ENCODE results near the gene MERTK. TPM values are rescaled to one million over a fixed set of nuclear protein-coding genes. Genes with fewer than 3 reads are reported as not detected.

The MERTK gene
- total and polyA plus RNA-seq, 2 of the 8 experiments (the other 6 are each of a cell fraction or from before 2014, with no cell fraction given): 6.5 to 7.0 TPM

DNA sequence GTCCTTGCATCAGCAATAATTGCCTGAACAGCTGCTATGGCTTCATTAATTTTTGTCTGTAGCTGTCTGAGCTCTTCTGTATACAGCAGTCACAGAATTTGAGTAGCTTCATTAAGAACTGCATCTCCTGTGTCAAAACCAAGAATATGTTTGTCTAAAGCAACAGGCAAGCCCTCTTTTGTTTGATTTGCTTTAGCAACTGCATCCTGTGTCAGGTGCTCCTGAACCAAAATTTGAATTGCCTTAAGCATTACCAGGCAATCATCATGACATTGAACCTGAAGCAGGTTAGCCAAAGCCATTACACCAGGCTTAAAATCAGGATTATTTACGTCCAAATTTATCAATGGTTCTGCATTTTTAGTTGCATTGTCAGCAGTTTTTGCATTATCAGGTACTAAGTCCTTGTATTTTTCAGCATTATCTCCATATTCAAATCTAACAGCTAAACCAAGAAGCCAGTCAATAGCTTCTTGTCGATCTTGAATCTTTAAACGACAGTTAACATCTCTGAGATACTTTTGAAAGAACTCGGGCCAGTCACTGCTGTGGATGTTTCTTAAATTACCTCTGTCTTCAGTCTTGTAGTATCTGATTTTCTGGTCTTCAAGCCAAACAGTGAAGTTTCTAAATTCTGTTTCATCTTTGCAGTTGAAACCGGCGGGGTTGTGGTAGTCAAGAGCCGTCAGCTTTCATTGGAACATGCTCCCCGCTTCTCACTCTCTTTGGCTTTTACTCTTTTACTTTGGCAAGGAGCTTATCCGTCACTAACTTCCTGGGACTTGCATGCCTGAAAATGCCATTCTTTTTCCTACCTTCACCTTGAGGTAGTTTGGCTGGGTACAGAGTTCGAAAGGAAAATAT, 42.2 kb downstream of the MERTK start:
- H3K27ac ChIP-seq (ENCODE audit: low read depth, low read length): no peak overlapping the region
- no peaks in the 10 kb centered on the region for H3K79me1 ChIP-seq (ENCODE audit: low read depth, low read length)
- H3K4me1 ChIP-seq (replicated peaks in 1 of 4; ENCODE audit: control insufficient read depth in 3 of 4, insufficient read depth in 4 of 4, low read length in 3 of 4): no peaks in the 10 kb centered on the region
- no peaks in the 10 kb centered on the region for H3K9me3 ChIP-seq (ENCODE audit: insufficient read depth in 2 of 2, low read depth in 1 of 2, low read length in 1 of 2)
- 91% methylated on average over 10 of the region's 10 CpGs; no CpG with 5 or more reads in 1 of the 2 experiments for WGBS, 2 experiments (ENCODE audit: extremely low coverage in 1 of 2, insufficient coverage in 1 of 2, insufficient read length in 1 of 2, insufficient replicate concordance in 2 of 2, low coverage in 1 of 2, low lambda C conversion rate in 2 of 2, missing lambda C conversion rate in 1 of 2)
- H3K36me3 ChIP-seq (ENCODE audit: control insufficient read depth in 2 of 4, insufficient read depth in 4 of 4, low read length in 3 of 4): no peaks in the 10 kb centered on the region
- no peak overlapping the region for H2AK5ac ChIP-seq (ENCODE audit: low read depth, low read length)
- no peak overlapping the region for H3K4ac ChIP-seq (replicated peaks; ENCODE audit: insufficient read length, low read depth, low read length)
- H3K79me2 ChIP-seq (ENCODE audit: control insufficient read depth in 1 of 2, insufficient read depth in 2 of 2, low read length in 2 of 2): no peaks in the 10 kb centered on the region
- H3K14ac ChIP-seq (ENCODE audit: insufficient read length): no peak overlapping the region
- no peaks in the 10 kb centered on the region for H4K20me1 ChIP-seq (replicated peaks in 1 of 2; ENCODE audit: control insufficient read depth in 1 of 2, insufficient read depth in 2 of 2, low read length in 2 of 2)
- no peak overlapping the region for H3K9ac ChIP-seq (replicated peaks in 1 of 4; ENCODE audit: extremely low read depth in 1 of 4, low read depth in 3 of 4, low read length in 3 of 4)
- no peak overlapping the region for H2BK20ac ChIP-seq (ENCODE audit: low read length)
- H4K8ac ChIP-seq (ENCODE audit: extremely low read depth, insufficient read depth, low read length): no peak overlapping the region
- H4K5ac ChIP-seq (ENCODE audit: insufficient read length, low read depth, low read length): no peak overlapping the region
- H3K4me3 ChIP-seq (ENCODE audit: extremely low read depth in 1 of 4, insufficient read depth in 2 of 4, low read depth in 3 of 4, low read length in 4 of 4): no peak overlapping the region
- ChIA-PET CTCF (ENCODE audit: partially characterized antibody) (interaction anchor here (0.6 to 1.8 kb wide), 5 partner anchors 13 to 103 kb away, joined by 3 to 5 read pairs (median 4); no protein-coding TSS in a partner anchor), POLR2A (ENCODE audit: partially characterized antibody) (no interaction called here)
- DNase-seq (ENCODE audit: low read depth in 1 of 2, low spot score in 2 of 2) (no peak), FAIRE-seq (no peak)
- H2BK15ac ChIP-seq (ENCODE audit: low read length): no peak overlapping the region
- no peak overlapping the region for H4K91ac ChIP-seq (replicated peaks; ENCODE audit: insufficient read length, low read length)
- H3K4me2 ChIP-seq (ENCODE audit: insufficient read depth in 1 of 2, low read depth in 2 of 2, low read length in 2 of 2): no peak overlapping the region
- no peaks in the 10 kb centered on the region for H3K23me2 ChIP-seq (ENCODE audit: low read depth, low read length)
- no peak overlapping the region for H2BK12ac ChIP-seq (ENCODE audit: low read depth, low read length)
- no peak overlapping the region for H3K23ac ChIP-seq (ENCODE audit: insufficient read length)
- no peak overlapping the region for H2AFZ ChIP-seq (ENCODE audit: low read length)
- H2BK5ac ChIP-seq (ENCODE audit: low read depth, low read length): no peak overlapping the region
- TF ChIP-seq KDM4A (IDR thresholded peaks at IDR 0.05; ENCODE audit: low read depth, low read length, severe bottlenecking) (no peak), MAFK (IDR thresholded peaks at IDR 0.05; ENCODE audit: low read depth, low read length) (peak; percentile 84; the same call in 1 of the 2 replicates)
- TF ChIP-seq, protein P1, sequence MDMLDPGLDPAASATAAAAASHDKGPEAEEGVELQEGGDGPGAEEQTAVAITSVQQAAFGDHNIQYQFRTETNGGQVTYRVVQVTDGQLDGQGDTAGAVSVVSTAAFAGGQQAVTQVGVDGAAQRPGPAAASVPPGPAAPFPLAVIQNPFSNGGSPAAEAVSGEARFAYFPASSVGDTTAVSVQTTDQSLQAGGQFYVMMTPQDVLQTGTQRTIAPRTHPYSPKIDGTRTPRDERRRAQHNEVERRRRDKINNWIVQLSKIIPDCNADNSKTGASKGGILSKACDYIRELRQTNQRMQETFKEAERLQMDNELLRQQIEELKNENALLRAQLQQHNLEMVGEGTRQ (IDR thresholded peaks at IDR 0.05; ENCODE audit: low read length): no peak
- no peak overlapping the region for H3K56ac ChIP-seq (replicated peaks; ENCODE audit: insufficient read length, low read depth, low read length)
- H3K18ac ChIP-seq (ENCODE audit: extremely low read depth, low read length): no peak overlapping the region
- no peak overlapping the region for H2BK120ac ChIP-seq (replicated peaks; ENCODE audit: low read depth, low read length)
- H3K27me3 ChIP-seq (replicated peaks in 1 of 4; ENCODE audit: control insufficient read depth in 3 of 4, extremely low read depth in 1 of 4, insufficient read depth in 3 of 4, low read length in 3 of 4): peaks cover 0 to 1% (median 0%) of the 10 kb centered on the region in 4 experiments; a peak in 1 of 7 replicates

Data from H1 (cell line).